Measurements from ENCODE around the gene SSUH2.

The SSUH2 gene

GRCh38 chr3:8641472-8641871 lies 3.1 kb downstream of the SSUH2 start:
- DNase-seq (ENCODE audit: low read depth, low spot score) = no peak

DNA sequence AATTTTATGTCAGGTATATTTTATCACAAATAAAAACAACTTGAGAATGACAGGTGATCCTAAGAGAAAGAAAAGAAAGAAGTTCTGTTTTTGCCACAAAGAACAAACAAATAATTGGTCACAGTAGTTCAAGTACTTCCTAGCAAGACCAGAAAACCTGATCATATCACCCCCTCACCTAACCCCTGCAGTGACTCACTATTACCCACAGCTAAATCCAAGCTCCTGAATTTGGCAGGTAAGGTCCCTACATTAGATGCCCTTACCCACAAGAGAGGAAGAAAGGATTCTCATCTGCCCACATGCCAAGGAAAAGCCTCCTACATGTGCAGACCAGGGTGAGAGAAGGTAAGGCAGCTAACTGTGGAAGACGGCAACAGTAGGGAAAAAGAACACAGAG lies 4.4 kb downstream of the SSUH2 start:
- DNase-seq (ENCODE audit: low read depth, low spot score) = no peak

GRCh38 chr3:8639659-8640000 lies 5.0 kb downstream of the SSUH2 start:
- DNase-seq (ENCODE audit: low read depth, low spot score) = no peak

DNA sequence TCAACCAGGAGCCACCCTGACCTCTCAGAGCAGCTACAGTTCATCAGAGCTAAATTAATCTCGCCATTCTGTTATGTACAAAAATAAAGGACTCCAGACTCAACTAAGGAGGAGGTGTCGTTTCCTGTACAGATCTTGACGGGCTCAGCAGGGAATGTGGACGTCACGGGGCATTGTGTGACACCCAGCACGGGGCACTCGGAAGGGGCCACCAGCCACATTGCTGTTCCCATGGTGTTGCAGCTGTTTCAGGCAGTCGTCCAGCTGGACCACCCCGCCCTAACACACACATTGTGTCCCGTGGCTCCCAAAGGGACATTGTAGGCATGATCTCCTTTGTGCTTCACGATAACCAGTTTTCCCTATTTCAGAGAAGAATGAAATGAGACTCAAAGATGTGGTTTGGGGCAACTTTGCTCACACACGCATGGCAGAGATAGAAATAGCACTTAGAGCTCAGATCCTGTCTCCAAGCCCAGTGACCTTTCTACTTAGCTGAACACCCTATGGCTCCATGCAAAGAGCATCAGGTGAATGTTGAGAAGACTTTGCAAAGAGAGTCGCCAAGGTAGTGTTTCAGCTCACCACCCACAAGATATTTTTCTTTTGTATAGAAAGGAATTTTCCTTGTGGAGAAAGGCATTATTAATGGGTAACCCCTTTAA lies 5.5 kb downstream of the SSUH2 start:
- DNase-seq (ENCODE audit: low read depth, low spot score) = no peak

DNA sequence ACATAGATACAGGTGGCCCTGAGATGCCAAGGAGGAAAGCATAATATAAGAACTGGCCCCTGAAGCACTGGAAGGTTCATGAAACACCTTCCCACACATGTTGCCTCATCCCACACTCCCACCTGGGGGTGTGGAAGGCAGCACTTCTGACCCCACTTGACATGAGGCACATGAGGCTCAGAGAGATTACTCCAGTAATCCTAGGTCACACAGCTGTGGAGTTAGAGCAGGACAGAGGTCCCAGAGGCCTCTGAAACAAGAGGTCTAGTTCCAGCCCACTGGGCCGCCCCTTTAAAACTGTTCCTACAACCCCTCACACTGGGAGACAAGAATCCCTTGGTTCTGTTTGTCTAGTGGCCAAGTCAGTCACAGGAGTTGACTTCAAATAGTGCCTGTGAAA lies 7.2 kb downstream of the SSUH2 start:
- no peak for DNase-seq (ENCODE audit: low read depth, low spot score)

DNA sequence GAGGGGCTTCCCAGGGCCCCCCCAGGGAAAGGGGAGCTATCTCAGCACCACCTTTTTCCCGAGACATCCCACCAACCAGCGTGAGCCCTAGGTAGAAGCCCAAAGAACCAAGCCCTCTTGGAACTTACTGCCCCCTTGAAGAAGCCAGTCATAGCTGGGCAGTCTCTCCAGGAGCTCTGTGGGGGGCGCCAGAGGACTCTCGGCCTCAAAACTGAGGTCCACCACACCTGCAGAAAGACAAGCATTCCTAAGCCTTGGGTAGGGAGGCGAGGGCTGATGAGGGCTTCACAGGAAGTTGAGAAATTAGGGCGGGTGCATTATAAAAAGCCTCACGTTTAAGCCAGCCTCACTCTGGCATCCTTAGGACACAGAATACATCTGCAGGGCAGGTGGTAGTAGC lies 9.0 kb downstream of the SSUH2 start:
- DNase-seq (ENCODE audit: low read depth, low spot score) = no peak

DNA sequence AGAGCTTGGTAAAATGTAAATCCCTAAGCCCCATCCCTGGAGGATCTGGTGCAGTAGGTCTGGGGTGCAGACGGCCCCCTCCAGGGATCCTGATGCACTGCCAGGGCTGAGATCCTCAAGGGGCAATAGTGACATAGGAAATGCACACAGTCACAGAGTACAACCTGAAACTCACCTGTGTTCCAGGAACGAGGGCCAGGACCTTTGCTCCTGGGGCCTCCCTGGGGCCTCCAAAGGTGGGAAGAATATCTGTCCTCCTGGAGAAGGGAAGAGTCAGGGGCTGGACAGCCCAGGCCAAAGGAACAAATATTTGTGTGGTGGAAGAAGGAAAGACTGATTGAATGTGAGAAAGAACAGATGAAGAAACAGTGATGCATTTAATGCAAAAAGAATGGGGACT lies 9.5 kb downstream of the SSUH2 start:
- DNase-seq (ENCODE audit: low read depth, low spot score) = no peak

- DNase-seq (ENCODE audit: low read depth, low spot score) = no peak
Measured at GRCh38 chr3:8632402-8633237, 12.0 kb downstream of the SSUH2 start.

- no peak for DNase-seq (ENCODE audit: low read depth, low spot score)
Measured at GRCh38 chr3:8631661-8632060, 12.9 kb downstream of the SSUH2 start.

DNA sequence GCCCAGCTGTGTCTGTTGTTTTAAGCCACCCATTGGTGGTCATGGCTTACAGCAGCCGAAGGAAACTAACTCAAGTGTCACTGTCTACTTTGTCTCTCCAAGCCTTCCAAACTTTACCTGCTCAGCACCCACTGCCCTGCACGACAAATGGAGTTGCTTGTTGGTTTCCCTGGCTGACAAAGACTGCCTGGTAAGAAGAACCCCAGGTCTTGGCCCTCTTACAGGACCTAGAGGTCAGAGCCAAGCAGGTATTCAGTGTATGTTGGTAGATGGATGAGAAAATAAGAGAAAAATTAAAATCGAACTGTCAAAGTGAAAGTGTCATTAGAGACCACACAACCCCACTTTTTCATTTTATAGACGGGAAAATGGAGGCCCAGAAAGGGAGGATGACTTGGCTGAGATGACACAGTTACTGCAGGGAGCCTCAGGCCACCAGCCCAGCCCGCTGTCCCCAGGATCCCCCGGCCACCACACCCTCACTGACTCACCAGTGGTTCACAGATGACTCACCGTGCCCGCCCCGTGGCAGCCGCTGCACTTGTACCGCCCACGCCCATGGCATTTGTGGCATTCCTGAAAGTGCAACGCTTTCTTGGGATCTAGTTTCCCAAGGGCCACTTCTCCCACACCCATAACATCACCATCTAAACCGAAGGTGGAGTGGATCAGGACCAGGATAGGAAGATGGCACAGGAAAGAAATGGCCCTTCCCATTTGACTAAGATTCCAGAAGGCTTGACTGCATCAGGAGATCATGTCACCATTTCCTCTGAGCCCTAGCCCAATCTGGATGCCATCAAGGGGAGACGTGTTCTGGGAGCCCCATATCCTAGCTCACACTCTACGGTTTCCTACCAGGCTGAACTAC lies 15.2 kb downstream of the SSUH2 start:
- DNase-seq (ENCODE audit: low read depth, low spot score) = no peak

DNA sequence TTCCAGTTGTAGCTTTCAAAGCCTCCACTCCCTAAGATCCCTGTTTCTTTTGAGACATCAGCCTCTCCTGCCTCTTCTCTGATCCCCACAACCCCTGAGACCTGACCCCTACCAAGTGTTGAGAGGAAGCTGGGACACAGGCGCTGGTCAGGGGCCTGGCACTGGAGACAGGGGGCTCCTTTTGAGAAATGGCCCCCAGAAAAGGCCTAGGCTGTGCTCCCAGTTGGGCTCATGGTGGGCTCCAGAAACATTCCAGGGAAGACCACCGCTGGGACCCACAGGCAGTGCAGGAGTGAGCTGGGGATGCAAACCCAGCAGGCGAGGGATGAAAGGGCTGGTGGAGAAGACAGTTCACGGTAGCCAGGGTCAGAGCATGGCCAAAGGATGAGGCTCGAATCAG lies 16.6 kb downstream of the SSUH2 start:
- no peak for DNase-seq (ENCODE audit: low read depth, low spot score)

- DNase-seq (ENCODE audit: low read depth, low spot score) = no peak
Measured at GRCh38 chr3:8627201-8627940, 17.2 kb downstream of the SSUH2 start.

GRCh38 chr3:8625991-8626390 lies 18.6 kb downstream of the SSUH2 start:
- no peak for DNase-seq (ENCODE audit: low read depth, low spot score)

- no peak for DNase-seq (ENCODE audit: low read depth, low spot score)
Measured at GRCh38 chr3:8624612-8625011, 20.0 kb downstream of the SSUH2 start.

DNA sequence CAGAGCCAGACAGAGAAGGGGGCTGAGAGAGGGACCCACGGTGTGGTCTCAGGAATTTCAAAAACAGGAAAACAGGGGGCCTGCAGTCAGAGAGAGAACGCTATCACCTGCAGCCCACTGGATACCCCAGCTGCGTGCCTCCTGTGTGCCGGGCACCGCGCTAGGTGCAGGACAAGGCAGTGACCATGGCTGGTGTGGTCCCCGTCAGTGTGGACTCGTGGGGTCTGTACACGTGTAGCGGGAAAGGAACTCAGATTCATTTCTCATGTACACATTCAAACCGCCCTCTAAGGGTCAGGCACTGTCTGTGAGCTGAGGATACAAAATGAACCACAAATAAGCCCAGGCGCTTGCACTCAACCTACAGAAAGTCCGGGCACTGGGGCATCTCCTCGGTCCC lies 20.9 kb downstream of the SSUH2 start:
- DNase-seq (ENCODE audit: low read depth, low spot score) = no peak

- DNase-seq (ENCODE audit: low read depth, low spot score) = no peak
Measured at GRCh38 chr3:8622873-8623691, 21.5 kb downstream of the SSUH2 start.

GRCh38 chr3:8621872-8622271 lies 22.7 kb downstream of the SSUH2 start:
- no peak for DNase-seq (ENCODE audit: low read depth, low spot score)

DNA sequence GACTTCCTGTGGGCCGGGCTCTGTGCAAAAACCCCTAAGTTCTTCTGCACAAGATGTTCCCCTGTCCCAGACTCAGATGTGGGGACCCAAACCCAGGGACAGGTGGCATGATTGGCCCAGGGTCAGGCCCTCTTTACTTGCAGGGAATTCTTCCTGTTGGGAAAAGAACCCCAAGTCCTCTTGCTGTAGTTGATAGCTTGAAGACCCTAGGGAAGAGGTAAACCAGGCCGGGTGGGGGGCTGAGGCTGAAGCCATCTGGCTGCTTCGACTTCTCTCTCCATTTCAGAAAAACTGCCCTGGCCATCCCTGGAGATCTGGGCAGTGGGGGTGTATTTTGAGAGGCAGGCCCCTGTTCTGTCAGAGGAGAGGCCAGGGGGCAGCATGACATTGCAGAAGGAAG lies 23.5 kb downstream of the SSUH2 start:
- DNase-seq (ENCODE audit: low read depth, low spot score) = no peak

DNA sequence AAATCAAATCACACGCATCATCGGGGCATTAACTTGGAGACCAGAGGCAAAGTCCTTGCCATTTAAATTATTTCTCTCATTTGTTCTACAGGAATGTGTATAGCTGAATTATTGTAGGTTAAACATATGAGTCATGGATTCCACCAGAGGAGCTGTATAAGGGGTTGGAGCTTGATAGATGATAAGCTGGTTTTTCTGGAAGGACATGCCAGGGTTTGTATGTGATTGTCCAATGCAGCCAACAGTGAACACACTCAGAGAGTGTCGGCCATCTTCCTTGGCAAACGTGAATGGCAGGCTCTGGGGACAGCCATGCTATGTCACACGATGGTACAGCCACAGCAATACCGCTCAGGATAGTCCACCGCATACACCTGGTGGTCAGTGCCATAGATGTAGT lies 25.1 kb downstream of the SSUH2 start:
- no peak for DNase-seq (ENCODE audit: low read depth, low spot score)

DNA sequence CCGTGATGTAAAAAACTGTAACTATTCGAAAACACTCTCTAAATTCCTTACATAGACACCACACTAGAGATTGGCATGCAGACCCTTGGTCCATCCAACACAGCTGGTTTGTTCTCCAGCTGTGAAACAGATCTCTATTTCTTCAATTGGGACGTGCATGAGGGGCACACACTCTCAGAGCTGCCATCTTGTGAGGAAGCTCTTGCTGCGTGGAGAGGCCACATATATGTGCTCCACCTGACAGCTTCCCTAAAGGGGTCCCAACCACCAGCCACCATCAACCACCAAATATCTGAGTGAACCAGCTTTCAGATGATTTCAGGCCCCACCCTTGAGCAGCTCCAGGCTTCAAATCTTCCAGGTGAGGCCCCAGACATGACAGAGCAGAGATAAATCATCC lies 25.6 kb downstream of the SSUH2 start:
- no peak for DNase-seq (ENCODE audit: low read depth, low spot score)

- DNase-seq (ENCODE audit: low read depth, low spot score) = no peak
Measured at GRCh38 chr3:8617921-8618320, 26.7 kb downstream of the SSUH2 start.

All from activated naive CD8-positive, alpha-beta T cell treated with anti-CD3 and anti-CD28 coated beads, Interleukin-2, amount 50 U/mL, for 16 hours (primary cell).